Glomerular visceral epithelial cell (primary cell): ENCODE data around the gene CABLES1.
A peak's percentile ranks its signal among the peaks of the same experiment; 100 is the strongest.

ENCODE experiments used
- DNase-seq: peaks from one replicate; pipeline ENCODE4 v3.0.0-alpha.2; 2016; ENCODE audit errors: extremely low spot score

CABLES1 gene

DNA sequence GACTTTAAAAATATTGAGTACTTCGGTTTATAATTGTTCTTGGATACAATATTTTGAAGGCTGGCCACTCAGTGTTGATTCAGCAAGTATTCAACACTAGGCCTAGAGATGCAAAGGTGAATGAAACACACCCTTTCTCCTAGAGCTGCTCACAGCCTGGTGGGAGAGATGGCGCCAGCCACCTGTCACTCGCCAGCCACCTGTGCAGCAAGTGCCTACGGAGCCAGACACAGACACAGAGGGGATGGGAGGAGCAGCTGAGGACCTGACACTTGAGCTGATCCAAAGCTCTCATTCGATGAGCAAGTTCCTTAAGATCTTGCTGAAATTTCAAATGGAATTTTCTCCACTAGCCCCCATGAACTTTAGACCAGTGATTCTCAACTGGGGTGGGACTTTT, 166.7 kb downstream of the CABLES1 start:
- no peak for DNase-seq

DNA sequence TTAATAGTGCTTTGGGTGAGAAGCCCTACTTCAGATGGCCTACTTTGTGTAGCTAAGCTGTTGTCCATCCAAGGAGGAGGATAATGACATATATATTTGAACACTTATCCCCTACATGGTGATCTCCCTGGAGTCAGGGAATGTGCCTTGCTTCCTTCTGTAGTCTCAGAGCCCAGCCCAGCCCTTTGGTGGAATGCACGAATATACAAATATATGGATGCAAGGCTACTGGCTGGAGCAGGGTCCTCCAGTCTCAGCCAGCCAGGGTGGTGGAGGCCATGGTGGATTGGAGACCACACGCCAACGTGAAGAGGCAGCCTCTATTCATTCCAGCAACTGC, 167.2 kb downstream of the CABLES1 start:
- no peak for DNase-seq

DNA sequence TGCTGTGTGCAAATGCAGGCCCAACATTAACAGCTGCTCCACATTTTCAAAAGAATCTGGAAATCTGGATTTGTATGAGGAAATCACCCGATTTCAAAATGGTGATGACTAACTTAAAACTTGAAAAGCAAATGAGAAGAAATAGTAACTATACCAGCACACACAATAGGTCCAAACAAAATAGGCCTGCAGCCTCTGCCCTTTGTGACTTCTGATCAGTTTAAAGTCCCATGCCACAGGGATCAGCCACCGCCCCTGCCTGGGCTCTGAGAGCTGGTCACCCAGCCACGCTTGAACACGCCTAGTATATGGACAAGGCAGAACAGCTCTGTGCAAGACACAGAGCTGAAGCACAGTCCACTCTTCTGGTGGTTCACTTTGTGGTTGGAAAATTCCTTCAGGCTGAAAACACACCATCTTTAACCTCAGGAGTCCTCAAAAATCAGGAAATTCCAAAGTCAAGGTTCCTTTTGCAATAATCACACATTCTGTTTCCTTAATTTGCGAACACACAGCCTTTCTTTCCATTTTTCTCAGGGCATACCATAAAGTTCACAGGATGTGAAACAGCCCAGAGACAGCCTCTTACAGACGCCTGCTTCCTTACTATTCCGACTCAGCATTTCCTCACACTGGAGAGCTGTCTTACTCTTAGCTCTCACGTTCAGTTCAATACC, 167.7 kb downstream of the CABLES1 start:
- DNase-seq: peak; percentile 85

DNA sequence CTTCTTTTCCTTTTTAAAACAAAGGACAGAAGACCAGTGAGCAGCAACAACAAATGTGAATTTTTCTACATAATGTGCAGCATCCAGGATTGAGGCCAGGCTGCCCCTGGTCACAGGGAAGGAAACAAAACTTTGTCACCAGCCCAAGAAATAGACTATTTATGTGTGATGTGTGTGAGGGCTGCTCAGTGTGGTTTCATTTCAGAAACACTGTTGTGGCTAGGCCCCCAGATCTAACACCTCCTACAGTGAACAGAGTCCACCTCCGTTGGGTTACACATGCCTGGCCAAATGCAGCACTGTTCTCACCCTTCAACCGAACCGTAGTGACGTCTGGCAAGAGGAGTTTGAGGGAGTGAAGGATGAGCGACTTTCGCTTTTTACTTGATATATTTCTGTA, 171.5 kb downstream of the CABLES1 start:
- no peak for DNase-seq

DNA sequence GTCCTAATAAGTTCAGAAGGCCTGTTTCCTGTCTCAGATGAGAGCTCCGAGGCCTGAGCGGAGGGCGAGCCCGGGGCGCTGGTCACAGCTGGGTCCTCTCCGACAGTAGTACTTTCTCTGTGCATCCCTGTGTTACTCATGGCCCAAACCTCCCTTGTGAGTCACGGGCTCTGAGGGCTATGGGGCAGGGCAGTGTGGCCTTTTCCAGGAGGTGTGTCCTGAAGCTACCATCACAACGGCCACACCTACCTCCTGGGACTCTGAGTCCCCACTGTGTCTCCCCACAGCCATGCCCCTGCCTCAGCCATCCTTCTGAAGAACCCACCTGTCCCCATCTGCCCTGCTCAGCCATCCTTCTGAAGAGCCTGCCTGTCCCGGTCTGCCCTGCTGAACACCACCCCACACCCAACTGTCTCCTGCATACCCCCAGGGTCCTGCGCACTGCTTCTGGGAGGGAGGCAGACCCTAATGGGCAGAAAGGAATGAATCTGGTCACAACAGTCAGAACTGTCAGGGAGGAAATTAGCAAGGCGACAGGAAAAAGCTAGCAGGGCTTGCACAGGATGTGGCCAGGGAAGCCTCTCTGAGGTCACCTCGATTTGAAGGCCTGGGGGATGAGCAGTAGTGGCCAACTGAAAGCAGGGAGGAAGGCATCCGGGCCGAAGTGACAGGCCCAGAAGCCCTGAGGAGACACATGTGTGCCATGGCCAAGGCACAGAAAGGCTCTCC, 172.4 kb downstream of the CABLES1 start:
- DNase-seq: peak; percentile 71
